HEK293 (cell line): Measurements from ENCODE around the gene TMEM14C.

Source experiments
- FEZF1 ChIP-seq: fragments of 450-650 bp; formaldehyde crosslinking; IDR thresholded peaks from 2 replicates; pipeline ENCODE4 v1.5.1; 2016; ENCODE audit warnings: missing biosample characterization, missing genetic modification characterization
- GFI1B ChIP-seq: fragments of 450-650 bp; formaldehyde crosslinking; IDR thresholded peaks from 2 replicates; pipeline ENCODE4 v1.5.1; 2016; ENCODE audit warnings: missing biosample characterization, missing genetic modification characterization
- HIC1 ChIP-seq: fragments of 450-650 bp; formaldehyde crosslinking; IDR thresholded peaks from 2 replicates; pipeline ENCODE4 v1.5.1; 2016; ENCODE audit warnings: missing biosample characterization, missing genetic modification characterization
- OVOL3 ChIP-seq: fragments of 450-650 bp; formaldehyde crosslinking; IDR thresholded peaks from 2 replicates; pipeline ENCODE4 v1.5.1; 2016; ENCODE audit warnings: missing biosample characterization, missing genetic modification characterization
- PRDM1 ChIP-seq: fragments of 450-650 bp; formaldehyde crosslinking; IDR thresholded peaks from 2 replicates; pipeline ENCODE4; 2016; ENCODE audit warnings: missing biosample characterization, missing genetic modification characterization
- PRDM4 ChIP-seq: fragments of 450-650 bp; formaldehyde crosslinking; IDR thresholded peaks from 2 replicates; pipeline ENCODE4 v1.5.1; 2017; ENCODE audit warnings: missing biosample characterization, missing genetic modification characterization
- REPIN1 ChIP-seq: fragments of 450-650 bp; formaldehyde crosslinking; IDR thresholded peaks from 2 replicates; pipeline ENCODE4 v1.5.1; 2017; ENCODE audit warnings: missing biosample characterization, missing genetic modification characterization, low read depth
- SP3 ChIP-seq: fragments of 450-650 bp; formaldehyde crosslinking; IDR thresholded peaks from 2 replicates; pipeline ENCODE4 v1.5.1; 2016; ENCODE audit warnings: missing biosample characterization, missing genetic modification characterization
- YY1 ChIP-seq: fragments of 450-650 bp; formaldehyde crosslinking; IDR thresholded peaks from 2 replicates; pipeline ENCODE4 v1.5.1; 2018; ENCODE audit warnings: missing biosample characterization, missing genetic modification characterization
- ZBTB1 ChIP-seq: fragments of 450-650 bp; formaldehyde crosslinking; IDR thresholded peaks from 2 replicates; pipeline ENCODE4 v1.5.1; 2016; ENCODE audit warnings: missing biosample characterization, missing genetic modification characterization
- ZBTB10 ChIP-seq: fragments of 450-650 bp; formaldehyde crosslinking; IDR thresholded peaks from 2 replicates; pipeline ENCODE4 v1.5.1; 2016; ENCODE audit warnings: missing biosample characterization, missing genetic modification characterization
- ZBTB20 ChIP-seq: fragments of 450-650 bp; formaldehyde crosslinking; IDR thresholded peaks from 2 replicates; pipeline ENCODE4 v1.5.1; 2016; ENCODE audit warnings: missing biosample characterization, missing genetic modification characterization
- ZBTB26 ChIP-seq: fragments of 450-650 bp; formaldehyde crosslinking; optimal IDR thresholded peaks from 2 replicates; pipeline ENCODE3; 2016; ENCODE audit warnings: missing biosample characterization, mild to moderate bottlenecking, missing genetic modification characterization
- ZNF121 ChIP-seq: fragments of 450-650 bp; formaldehyde crosslinking; IDR thresholded peaks from 2 replicates; pipeline ENCODE4 v1.5.1; 2016; ENCODE audit warnings: missing biosample characterization, missing genetic modification characterization
- ZNF138 ChIP-seq: fragments of 450-650 bp; formaldehyde crosslinking; IDR thresholded peaks from 2 replicates; pipeline ENCODE4 v1.5.1; 2016; ENCODE audit warnings: missing biosample characterization, missing genetic modification characterization, borderline replicate concordance
- ZNF202 ChIP-seq: fragments of 450-650 bp; formaldehyde crosslinking; IDR thresholded peaks from 2 replicates; pipeline ENCODE4 v1.5.1; 2016; ENCODE audit warnings: missing biosample characterization, missing genetic modification characterization, borderline replicate concordance
- ZNF341 ChIP-seq: fragments of 450-650 bp; formaldehyde crosslinking; IDR thresholded peaks from 2 replicates; pipeline ENCODE4; 2016; ENCODE audit warnings: low read depth, missing biosample characterization, missing genetic modification characterization
- ZNF488 ChIP-seq: fragments of 450-650 bp; formaldehyde crosslinking; IDR thresholded peaks from 2 replicates; pipeline ENCODE4 v1.5.1; 2016; ENCODE audit warnings: missing biosample characterization, missing genetic modification characterization
- ZNF501 ChIP-seq: fragments of 450-650 bp; formaldehyde crosslinking; IDR thresholded peaks from 2 replicates; pipeline ENCODE4 v1.5.1; 2016; ENCODE audit warnings: missing biosample characterization, missing genetic modification characterization
- ZNF600 ChIP-seq: fragments of 450-650 bp; formaldehyde crosslinking; IDR thresholded peaks from 2 replicates; pipeline ENCODE4 v1.5.1; 2016; ENCODE audit warnings: missing biosample characterization, missing genetic modification characterization
- ZNF639 ChIP-seq: fragments of 450-650 bp; formaldehyde crosslinking; IDR thresholded peaks from 2 replicates; pipeline ENCODE4 v1.5.1; 2016; ENCODE audit warnings: missing biosample characterization, missing genetic modification characterization
- ZNF645 ChIP-seq: fragments of 450-650 bp; formaldehyde crosslinking; IDR thresholded peaks from 2 replicates; pipeline ENCODE4; 2016; ENCODE audit warnings: missing biosample characterization, missing genetic modification characterization
- ZNF654 ChIP-seq: fragments of 450-650 bp; formaldehyde crosslinking; IDR thresholded peaks from 2 replicates; pipeline ENCODE4 v1.5.1; 2016; ENCODE audit warnings: low read depth, missing biosample characterization, missing genetic modification characterization
- ZNF670 ChIP-seq: fragments of 450-650 bp; formaldehyde crosslinking; IDR thresholded peaks from 2 replicates; pipeline ENCODE4 v1.5.1; 2016; ENCODE audit warnings: missing biosample characterization, missing genetic modification characterization, low read depth
- ZNF785 ChIP-seq: fragments of 450-650 bp; formaldehyde crosslinking; IDR thresholded peaks from 2 replicates; pipeline ENCODE4 v1.5.1; 2016; ENCODE audit warnings: missing biosample characterization, missing genetic modification characterization
- ZNF837 ChIP-seq: fragments of 450-650 bp; formaldehyde crosslinking; IDR thresholded peaks from 2 replicates; pipeline ENCODE4 v1.5.1; 2016; ENCODE audit warnings: missing biosample characterization, missing genetic modification characterization

Gene TMEM14C

GRCh38 chr6:10722820-10723566 is at the start of gene TMEM14C (continued):
- no peak for TF ChIP-seq ZBTB1 (tag by site-specific recombination)
- TF ChIP-seq GFI1B: no peak
- no peak for TF ChIP-seq ZNF785 (tag by site-specific recombination)
- no peak for TF ChIP-seq REPIN1 (tag by site-specific recombination)
- no peak for TF ChIP-seq ZNF837 (tag by site-specific recombination)
- TF ChIP-seq ZNF202 (tag by site-specific recombination): no peak
- no peak for TF ChIP-seq PRDM1 (tag by site-specific recombination)
- TF ChIP-seq ZNF501 (tag by site-specific recombination): peak; percentile 73
- 0 out of 2 replicates have a peak, but pooled peaks have one; percentile 6 for TF ChIP-seq YY1
- no peak; the same call in 1 of the 2 replicates for TF ChIP-seq ZNF639 (tag by site-specific recombination)
- no peak for TF ChIP-seq ZNF670 (tag by site-specific recombination)
- TF ChIP-seq ZNF654 (tag by site-specific recombination): no peak
- no peak for TF ChIP-seq ZNF488
- peak; percentile 97 for TF ChIP-seq ZBTB26
- no peak for TF ChIP-seq ZNF121 (tag by site-specific recombination)
- no peak for TF ChIP-seq ZNF138
- no peak for TF ChIP-seq ZNF645 (tag by site-specific recombination)
- no peak for TF ChIP-seq OVOL3
- peak; percentile 90 for TF ChIP-seq SP3 (tag by site-specific recombination)
- no peak; the same call in 1 of the 2 replicates for TF ChIP-seq PRDM4
- TF ChIP-seq FEZF1 (tag by site-specific recombination): peak; percentile 46; the same call in 1 of the 2 replicates
- TF ChIP-seq ZBTB20 (tag by site-specific recombination): peak; percentile 94
- TF ChIP-seq HIC1 (tag by site-specific recombination): no peak
- TF ChIP-seq ZBTB10: 0 out of 2 replicates have a peak, but pooled peaks have one; percentile 55
- peak; percentile 43; the same call in 1 of the 2 replicates for TF ChIP-seq ZNF341 (tag by site-specific recombination)
- TF ChIP-seq ZNF600 (tag by site-specific recombination): no peak; the same call in 1 of the 2 replicates
